CD4-positive, alpha-beta T cell treated with Interleukin-2 at 100 ng/mL for 4 hours (primary cell): ENCODE data around the gene PDZRN4.
"Not testable (repeated sequence)": the region's sequence is repeated elsewhere in the genome, so short reads cannot be mapped to it uniquely, and the experiment has no call there.

Source experiments
- DNase-seq: peaks from one replicate; pipeline ENCODE4 v3.0.0-alpha.2; 2020; ENCODE audit warnings: low spot score

The PDZRN4 gene

DNA sequence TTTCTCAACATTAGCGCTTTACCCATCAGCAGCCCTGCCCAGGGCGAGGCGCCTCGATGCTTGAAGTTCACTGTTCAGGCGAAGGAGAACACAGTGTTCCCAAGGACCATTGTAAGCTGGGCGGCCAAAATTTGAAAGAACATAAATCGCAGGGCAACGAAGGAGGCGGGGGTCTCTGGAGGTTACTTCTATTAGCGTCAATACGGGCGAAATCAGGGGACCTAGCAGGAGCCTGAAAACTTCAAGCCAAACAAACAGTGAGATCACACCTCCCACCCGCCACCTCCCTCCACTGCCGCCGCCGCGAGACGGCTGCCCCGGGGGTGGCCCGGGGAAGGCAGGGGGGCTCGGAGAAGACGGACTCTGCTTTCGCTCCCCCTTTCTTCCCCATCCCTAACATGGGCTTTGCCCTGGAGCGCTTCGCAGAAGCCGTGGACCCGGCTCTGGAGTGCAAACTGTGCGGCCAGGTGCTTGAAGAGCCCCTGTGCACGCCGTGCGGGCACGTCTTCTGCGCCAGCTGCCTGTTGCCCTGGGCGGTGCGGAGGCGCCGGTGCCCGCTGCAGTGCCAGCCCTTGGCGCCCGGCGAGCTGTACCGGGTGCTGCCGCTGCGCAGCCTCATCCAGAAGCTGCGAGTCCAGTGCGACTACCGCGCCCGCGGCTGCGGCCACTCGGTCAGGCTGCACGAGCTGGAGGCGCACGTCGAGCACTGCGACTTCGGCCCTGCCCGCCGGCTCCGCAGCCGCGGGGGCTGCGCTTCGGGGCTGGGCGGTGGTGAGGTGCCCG, at the start of gene PDZRN4:
PDZRN4 (plus strand) TSS at position 263 of the 783 bp plus-strand sequence.
- DNase-seq, result no peak

DNA sequence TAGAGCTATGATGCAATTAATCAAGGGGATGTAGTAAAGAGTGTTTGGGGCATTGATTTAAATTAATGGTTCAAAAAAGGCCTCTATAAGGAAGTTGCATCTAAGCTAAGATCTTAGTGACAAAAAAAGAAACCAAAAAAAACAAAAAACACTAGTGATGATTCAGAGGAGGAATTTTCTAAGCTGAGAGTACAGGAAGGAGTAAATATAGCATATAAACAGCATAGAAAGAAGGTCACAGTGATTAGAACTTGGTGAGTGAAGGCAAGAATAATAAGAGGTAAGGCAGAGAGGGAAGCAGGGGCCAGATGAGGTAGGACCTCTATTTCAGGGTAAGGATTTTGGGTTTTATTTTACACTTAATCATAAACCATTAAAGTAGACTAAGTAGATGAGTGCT, 48.0 kb upstream of the PDZRN4 start:
- no peak for DNase-seq

DNA sequence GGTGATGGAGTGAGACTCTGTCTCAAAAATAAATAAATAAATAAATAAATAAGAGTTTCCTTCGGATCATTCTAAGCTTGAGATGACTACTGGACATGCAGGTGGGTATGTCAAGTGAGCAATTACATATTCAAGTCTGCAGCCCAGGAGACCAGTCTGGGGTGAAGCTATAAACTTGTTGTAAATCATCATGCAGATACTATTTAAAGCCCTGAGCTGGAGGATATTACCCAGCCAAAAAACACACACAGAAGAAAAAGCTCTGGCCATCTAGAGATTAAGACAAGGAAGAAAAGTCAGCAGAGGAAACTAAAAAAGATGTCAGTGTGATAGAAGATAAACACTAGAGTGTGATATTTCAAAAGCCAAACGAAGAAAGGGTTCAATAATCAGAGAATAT, 47.0 kb upstream of the PDZRN4 start:
- no peak for DNase-seq

DNA sequence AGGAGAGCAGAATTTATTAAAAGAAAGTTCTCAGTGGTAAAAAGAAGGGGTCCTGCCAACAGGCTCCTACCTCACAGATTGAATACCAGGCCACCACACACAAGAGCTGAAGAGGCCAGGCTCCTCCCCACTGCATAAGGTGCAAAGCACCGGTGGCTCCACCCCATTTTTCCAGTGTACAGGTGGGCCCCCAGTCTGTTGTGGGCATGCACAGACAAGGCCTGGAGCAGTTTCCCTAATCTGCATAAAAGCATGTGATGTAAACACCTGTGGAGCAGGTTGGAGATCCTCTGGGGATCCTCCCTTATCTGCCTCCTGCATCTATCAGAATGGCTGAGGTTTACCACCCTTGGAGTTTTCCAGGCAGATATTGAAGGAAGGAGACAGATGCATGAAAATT, 45.7 kb upstream of the PDZRN4 start:
- no peak for DNase-seq

DNA sequence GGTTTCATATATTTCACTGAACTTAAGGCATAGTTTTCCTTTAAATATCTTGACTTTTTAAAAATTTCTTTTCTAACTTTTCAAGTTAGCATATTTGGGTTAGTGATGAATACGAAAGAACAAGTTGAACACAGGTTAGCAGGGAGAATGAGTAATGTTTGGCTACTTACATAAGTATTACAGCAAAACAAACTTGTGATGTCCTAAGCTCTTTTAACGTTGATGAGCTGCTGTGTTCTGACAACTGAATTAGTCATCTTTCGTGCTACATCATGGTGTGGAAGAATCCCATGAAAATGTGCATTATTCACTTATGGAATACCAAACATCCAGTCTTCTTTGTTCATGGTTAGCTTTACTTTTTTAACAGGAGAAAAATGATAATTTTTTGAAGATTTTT, 36.3 kb upstream of the PDZRN4 start:
- no peak for DNase-seq

DNA sequence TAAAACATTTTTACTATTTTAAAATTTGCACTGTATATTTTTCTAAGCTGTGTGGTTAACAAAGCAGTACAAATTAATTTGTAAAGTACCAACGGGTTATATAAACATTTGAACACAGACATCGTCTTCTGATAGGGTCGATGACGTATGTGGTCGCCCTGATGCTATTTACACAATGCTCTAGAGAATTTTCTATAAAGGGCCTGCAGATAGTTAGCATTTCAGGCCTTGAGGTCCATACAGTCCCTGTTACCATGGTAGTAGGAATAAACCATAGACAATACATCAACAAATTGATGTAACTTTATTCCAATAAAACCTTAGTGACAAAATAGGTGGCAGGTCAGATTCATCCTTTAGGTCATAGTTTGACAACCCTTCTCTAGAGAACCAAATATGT, 25.7 kb upstream of the PDZRN4 start:
- DNase-seq, result no peak

DNA sequence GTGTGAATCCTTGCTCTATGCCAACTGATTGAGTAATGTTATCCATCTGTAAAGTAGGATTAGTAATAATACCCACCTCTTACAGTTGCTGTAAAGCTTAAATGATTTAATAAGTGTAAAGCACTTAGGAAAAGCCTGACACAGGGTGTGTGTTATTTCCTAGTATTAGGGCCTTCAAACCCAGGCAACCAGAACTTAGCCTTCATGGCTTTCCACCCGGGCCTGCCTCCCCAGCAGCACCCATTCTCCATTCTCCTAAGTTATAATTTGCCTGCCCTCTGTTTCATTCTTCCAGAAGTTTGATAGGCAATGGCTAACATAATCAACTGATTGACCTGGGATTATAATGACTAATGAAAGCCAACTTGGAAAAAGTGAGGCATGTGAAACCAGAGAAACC, 20.4 kb upstream of the PDZRN4 start:
- DNase-seq, result no peak

DNA sequence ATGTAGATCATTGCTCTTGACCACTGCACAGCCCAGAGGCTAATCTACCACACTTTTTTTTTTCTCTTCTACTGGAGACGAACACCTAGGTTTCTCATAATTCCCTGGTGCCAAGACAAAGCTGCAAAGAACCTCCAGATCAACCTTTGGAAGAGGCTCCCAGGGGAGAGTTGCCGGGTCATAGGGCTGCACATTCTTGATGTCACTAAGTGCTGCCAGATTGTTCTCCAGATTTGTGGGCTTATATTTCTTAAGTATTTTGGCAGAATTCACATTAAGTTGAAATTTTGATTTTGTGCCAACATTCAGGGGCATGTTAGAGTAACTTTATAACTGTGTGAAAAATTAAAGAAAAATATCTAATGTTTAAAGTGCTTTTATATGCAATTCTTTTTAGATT, 13.5 kb upstream of the PDZRN4 start:
- no peak for DNase-seq

DNA sequence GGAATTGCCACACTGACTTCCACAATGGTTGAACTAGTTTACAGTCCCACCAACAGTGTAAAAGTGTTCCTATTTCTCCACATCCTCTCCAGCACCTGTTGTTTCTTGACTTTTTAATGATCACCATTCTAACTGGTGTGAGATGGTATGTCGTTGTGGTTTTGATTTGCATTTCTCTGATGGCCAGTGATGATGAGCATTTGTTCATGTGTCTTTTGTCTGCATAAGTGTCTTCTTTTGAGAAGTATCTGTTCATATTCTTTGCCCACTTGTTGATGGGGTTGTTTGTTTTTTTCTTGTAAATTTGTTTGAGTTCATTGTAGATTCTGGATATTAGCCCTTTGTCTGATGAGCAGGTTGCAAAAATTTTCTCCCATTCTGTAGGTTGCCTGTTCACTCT, 8.6 kb upstream of the PDZRN4 start:
- not testable (repeated sequence) for DNase-seq

DNA sequence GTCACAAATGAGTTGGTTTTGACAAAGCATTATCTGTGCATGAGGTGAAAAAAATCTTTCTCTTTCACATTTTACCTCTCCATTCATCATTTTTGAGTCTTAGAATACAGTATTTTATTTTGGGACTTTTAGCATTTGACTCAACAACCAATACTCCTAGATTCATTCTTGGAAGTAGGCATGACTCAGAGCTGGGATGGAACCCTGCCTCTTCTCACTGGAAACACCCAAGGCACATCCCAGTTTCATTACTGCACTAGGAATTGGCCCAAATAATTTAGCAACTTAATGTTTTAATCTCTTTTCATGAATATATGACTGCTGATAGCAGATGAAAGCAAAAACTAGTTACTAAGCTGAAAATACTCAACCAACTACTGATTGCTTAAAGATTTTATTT, 3.3 kb upstream of the PDZRN4 start:
- DNase-seq, result no peak

DNA sequence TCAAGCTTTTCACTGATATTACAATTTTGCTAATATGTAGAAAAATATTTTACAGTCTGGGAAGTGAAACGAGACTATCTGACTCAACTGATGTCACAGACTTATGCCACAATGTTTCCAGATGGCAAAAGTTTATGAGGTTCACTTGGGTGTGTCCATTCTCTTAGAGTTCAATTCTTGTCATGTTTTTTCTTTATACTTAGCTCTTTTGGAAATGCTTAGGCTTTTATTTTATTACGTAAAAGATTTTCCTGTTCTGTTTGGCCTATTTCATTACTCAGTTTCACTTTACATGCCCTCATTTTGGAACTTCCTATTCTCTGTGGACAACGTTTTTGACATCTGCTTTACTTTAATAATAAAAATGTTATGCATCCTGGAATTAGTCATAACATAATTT, 2.1 kb upstream of the PDZRN4 start:
- no peak for DNase-seq

DNA sequence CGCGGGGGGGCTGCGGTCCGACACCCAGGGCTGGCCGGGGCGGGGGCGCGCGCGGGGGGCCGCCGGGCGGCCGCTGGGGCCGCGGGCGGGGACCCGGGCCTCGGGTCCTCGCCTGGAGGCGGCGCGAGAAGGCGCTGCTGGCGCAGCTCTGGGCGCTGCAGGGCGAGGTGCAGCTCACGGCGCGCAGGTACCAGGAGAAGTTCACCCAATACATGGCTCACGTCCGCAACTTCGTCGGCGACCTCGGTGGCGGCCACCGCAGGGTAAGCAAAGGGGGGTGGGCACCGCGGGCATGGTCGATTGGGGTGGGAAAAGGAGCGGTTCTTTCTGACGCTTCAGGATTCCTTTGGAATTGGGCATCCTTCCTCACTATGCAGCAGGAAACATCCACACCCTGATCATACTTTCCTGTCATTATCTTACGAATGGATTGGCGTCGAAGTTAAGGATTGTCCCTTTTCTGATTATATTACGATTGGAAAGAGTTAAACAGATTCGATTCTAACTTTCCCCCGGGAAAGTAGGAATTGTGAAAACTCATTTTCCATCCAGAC, 798 bp downstream of the PDZRN4 start:
- DNase-seq, result no peak

DNA sequence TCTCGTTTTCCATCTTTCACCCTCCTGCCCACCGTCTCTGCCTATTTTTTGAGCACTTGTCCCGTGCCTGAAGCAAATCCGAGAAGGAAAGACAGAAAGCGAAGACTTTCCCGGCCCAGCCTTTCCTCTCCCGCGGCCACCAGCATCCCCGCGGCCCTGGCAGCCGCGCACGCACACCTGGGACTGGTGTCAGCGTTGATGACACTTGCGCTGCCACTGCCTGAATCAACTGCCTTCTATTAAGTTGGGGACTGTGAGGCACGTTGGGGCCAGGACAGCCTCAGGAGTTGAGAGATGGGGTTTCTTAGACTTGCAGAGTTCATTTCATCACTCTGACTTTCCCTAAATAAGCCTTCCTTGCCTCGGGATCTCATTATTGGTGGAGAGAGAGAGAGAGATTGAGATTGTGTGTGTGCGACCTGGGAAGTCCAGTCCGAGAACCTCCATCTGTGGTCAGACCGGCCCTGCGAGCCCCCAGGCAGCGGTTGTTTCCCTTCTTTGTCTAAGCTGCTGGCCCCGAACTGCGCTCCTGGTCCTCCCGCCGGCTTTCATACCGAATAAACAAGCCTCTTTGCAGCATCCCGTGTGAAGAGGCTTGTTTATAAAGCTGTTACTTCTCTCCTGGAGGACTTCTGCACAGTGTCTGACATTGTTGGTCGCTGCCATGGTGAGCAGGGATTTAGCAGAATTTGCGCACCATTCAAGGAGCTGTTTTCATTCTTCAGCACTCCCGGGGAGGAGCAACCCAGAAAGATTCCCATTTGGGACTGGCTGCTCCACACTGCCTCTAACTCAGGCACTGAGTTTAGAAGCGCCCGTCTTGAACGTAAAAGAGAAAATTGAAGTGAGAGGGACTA, 1.5 kb downstream of the PDZRN4 start:
- DNase-seq, result no peak

DNA sequence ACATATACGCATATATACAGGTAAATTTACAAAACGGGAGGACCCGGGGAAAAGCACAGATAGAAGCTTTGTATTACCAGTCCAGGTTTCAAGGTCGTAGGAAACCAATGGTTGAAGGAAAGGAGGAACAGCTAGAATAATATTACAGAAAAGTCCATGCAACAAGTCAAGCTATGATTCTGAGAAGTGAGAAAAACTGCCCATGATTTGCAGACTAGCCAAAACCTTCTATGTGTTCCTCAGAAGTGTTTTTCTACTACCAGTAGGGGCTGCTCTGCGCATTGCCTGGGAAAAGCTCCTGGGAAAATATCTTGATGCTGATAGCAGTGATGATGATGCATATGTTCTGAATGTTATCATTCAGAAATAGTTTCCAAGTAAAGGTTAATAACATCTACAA, 2.2 kb downstream of the PDZRN4 start:
- no peak for DNase-seq

DNA sequence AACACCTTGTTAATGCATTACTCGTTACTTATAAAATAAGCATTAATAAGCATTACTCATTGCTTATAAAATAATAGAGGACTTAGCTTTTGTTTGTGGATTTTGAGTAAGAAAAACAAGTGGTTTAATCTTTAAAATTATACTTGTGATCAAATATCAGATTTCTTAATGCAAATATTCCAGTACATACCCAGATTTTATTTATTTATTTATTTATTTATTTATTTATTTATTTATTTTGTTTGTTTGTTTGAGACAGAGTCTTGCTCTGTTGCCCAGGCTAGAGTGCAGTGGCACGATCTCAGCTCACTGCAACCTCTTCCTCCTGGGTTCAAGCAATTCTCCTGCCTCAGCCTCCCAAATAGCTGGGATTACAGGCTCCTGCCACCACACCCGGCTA, 3.4 kb downstream of the PDZRN4 start:
- DNase-seq, result not testable (repeated sequence)

DNA sequence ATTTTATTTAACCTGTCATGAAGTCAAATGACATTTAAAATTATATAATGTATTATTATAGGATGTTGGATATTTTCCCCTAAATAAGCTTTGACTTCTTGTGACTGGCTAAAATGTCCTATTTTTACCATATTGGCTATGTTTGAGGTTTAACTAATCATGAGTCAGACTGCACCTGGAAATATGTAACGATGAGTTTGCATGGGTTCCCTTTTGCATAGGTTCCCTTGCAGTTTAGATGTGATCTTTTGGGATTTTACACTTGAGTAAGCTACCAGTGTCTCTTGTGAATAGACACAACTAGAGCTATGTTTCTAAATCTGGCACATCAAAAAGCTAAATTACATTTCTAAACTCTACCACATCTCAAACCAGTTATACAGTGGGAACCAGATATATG, 5.2 kb downstream of the PDZRN4 start:
- no peak for DNase-seq

DNA sequence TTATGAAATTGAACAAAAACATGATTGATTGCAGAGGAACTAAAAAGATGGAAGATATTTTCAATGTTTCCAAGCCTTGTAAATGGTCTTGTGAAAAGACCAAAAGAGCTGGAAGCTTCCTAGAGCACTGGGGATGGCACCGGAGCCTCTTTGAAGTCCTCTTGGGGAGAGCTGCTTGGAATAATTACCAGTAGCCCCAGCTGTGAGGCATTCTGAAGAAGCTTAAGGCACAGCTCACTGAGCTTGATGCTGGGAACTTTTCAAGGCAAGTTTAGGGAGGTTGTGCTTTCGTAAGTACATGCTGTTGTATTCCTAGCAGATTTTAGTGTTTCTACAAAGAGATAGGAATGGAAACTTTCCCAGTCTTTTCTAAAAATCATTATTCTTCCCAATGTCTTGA, 13.9 kb downstream of the PDZRN4 start:
- no peak for DNase-seq

DNA sequence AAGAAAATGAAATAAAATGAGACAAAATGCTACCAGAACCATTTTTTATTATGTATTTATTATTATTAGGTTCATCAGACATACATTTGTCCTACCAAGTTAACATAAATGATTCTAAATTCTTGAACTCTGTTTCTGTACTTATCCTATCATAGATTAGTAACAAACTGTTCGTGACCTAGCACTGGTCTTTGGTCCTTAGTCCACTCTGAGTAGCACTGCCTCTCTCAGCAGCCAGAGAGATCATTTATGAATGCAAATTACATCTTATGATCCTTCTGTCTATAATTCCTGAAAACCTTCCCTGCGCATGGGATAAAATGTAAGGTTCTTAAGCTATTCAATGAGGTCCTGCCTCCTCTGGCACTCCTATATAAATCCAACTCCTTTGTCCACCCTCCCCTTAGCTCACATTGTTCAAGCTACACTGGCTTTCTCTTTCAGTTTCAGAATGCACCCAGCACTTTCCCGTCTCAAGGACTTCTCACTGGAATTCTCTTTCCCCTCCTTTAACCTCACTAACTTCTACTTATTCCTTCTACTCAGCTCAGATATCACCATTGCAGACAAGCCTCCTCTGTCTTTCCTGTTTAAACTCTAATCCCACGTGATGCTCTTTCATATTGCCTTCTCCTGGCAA, 17.1 kb downstream of the PDZRN4 start:
- no peak for DNase-seq

DNA sequence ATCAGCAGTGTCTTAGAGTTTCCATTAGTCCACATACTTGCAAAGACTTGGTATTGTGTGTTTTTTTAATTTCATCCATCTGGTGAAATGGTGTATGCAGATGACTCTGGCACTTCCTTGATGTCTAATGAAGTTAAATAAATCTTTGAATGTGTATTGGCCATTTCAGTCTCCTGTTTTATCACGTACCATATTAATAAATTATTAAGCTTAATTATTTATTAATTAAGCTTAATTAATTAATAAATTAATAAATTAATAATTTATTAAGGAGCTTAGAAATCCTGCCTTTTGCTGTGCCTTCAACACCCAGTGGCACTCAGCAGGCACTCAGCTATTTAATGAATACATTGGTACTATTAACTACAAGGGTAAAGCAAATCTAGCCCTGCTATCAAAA, 18.2 kb downstream of the PDZRN4 start:
- DNase-seq, result no peak

DNA sequence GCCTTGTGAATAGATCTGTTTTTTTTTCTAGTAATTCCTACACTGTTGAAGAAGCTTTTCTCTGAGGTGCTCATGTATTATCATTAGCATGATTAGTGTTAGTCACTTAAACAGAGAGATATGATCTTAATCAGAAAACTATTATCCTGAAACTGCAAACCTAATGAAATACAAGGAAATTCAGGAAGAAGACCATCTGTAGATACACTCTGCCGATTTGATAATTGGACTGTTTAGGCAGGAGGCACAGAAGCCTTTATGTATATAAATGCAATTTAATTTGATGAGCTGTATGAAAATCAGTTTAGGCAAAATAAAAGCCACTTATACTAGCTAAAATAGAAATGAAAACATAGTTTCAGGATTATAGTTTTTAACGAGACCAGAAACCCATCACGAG, 23.3 kb downstream of the PDZRN4 start:
- no peak for DNase-seq

DNA sequence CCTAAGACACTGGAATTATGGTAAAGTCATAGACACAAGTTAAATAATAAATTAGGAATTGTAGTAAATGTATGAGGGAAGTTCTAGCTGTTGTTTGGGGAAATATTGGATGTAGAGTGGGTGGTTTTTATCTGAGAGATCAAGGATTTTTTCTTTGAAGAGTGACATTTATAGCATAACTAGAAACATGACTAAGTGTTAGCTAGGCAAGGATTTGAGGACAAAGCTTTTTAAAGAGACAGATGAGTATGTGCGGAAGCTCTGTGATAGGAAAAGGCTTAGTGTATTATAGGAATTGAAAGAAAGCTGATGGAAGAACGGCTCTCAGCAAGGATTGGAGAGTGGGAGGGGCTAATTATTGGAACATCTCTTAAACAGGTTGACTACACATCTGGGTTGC, 24.5 kb downstream of the PDZRN4 start:
- DNase-seq, result no peak

DNA sequence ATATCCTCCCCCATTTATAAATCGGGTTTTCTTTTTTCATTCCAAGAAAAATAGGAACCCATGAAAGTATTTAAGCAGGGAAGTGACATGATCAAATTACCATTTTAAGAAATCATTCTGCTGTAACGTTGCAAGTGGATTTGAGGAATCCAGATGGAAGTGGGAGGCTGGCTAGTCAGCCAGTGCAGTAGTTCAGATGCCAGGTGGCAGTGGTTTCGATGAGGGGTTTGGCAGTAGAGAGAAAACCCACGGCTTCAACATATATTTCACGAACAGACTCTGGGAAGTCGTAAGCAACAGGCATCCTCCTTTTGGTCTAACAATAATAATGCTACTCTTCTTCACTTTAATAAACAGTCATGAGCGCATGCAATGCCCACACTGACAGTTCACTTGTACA, 25.0 kb downstream of the PDZRN4 start:
- no peak for DNase-seq

DNA sequence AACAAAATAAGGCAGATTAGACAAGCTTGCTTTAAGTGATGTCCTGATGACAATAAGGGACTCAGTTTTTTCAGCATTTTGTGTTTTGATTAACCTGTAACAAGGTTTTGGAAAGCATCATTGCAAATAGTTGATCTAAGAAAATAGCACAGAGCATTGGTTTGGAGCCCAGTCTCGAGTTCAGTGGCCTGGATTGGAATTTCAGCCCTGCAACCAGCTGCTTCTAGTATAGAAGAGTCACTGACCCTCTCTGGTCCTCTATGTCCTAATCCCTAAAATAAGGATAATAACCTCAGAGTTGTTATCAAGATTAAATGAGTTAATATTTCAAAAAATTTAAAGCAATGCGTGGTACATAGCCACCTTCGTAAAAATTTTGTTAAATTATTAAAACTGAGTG, 25.5 kb downstream of the PDZRN4 start:
- no peak for DNase-seq
